Islet precursor cell (in vitro differentiated cells): ENCODE data around the gene HS1BP3.

Source experiments
- DNase-seq: peaks from one replicate; pipeline ENCODE4 v3.0.0-alpha.2; 2018

Gene HS1BP3

DNA sequence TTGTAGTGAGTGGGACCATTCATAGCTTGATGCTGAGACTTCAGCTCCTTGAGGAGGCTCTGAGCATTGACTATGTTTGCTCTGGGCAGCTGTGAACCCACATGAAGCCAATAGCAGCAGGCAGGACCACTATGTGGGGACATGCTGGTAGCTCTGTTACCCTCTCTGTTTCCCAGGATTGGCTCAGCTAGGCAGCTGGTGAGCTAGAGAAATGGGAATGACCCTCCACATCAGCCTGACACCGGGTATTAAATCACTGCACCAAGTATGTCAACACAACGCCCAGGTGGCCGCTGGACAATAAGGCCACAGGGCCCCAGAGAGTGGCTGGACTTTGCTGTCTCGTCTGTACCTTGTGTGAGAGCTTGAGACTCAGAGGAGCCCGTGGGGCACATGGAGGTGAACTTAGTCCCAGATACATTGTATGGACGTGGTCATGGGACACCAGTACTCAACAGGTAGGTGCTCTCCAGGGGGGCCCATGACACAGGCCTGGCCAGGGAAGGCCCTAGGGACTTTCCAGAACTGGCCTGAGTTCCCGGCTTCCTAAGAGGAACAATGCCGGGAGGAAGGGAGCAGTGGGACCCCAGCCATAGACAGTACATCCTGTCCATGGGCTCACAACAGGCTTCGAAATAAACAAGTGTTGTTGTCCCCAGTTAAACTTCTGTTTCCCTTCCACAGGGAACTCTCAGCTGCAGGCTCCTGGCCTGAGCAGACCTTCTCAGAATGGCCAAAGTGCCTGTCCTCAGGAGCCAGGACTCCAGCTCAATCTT lies 35.2 kb downstream of the HS1BP3 start:
- DNase-seq, result peak; percentile 47

DNA sequence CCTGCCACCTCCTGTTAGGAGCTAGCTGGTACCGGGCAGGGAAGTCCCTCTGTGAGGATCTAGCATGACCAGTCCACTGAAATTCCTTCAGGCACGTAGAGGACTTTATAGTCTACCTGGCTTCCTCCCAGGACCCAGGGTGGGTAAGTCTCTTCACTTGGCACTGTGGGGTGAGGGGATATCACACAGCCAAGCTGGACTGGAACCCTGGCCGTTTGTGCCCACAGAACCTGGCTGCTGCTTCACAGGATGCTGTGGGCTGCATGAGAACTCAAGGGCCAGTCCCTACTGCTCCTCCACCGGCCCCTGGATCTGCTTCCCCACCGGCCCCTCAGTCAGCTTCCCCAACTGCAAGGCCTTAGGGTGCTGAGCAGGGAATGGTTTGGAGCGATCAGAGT lies 35.8 kb downstream of the HS1BP3 start:
- DNase-seq, result peak; percentile 29

DNA sequence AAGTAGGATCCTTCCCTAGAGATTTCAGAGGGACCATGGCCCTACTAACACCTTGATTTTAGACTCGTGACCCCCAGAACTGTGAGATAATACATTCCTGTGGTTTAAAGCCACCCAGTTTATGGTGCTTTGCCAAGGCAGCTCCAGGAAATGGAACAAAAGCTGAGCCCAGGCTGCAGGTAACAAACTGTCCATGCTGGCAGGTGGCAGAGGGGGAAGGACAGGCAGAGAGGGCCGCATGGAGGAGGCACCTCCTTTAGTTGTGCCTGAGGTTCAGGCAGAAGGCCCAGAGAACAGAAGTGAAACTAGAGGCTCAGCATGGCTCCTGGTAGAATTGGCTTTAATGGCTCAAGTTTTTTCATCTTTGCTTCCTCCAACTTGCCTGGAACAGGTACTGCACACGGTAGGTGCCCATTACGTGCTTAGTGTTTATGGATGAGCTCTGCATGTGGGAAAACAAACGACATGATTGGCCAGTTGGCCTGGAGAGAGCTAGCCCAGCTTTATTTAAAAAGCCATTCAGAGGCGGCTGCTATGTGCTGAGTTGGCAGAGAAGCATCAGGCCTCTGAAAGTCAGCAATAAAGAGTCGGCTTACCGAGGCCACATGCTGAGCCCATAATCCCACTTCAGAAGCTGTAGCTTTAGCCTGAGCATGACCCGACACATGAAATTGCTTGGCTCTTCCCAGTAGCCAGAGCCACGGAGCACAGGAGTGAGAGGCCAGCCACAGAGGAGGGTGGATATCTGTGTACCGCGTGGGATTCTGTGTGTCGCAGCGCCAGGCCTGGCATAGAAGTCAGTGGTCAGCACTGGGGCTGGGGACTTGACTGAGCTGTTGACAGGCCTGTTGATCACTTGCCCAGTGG lies 36.5 kb downstream of the HS1BP3 start:
- DNase-seq, result peak; percentile 53

- peak; percentile 43 for DNase-seq
Measured at GRCh38 chr2:20612925-20613916, 37.7 kb downstream of the HS1BP3 start.

DNA sequence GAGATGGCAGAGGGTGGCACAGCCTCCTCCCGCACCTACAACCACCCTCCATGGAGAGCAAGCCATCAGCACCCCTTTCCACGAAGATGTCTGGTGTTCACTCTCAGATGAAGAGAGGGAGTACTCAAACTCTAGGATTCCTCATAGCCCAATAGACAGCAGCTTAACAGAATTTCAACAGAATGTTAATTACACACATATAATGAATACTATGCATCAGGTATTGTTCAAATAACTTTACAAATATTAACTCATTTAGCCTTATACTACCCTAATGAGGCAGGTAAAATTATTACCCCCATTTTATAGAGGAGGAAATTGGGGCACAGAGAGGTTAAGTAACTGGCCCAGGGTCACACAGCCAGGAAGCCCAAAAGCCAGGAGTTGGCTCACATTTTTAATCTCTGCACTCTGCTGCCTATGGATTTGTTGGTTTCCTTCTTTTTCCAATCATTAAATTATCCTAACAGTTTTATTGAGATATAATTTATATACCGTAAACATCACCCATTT lies 39.0 kb downstream of the HS1BP3 start:
- DNase-seq, result no peak

GRCh38 chr2:20611077-20611843 lies 39.6 kb downstream of the HS1BP3 start:
- peak; percentile 55 for DNase-seq

GRCh38 chr2:20609995-20610357 lies 40.9 kb downstream of the HS1BP3 start:
- DNase-seq, result no peak

DNA sequence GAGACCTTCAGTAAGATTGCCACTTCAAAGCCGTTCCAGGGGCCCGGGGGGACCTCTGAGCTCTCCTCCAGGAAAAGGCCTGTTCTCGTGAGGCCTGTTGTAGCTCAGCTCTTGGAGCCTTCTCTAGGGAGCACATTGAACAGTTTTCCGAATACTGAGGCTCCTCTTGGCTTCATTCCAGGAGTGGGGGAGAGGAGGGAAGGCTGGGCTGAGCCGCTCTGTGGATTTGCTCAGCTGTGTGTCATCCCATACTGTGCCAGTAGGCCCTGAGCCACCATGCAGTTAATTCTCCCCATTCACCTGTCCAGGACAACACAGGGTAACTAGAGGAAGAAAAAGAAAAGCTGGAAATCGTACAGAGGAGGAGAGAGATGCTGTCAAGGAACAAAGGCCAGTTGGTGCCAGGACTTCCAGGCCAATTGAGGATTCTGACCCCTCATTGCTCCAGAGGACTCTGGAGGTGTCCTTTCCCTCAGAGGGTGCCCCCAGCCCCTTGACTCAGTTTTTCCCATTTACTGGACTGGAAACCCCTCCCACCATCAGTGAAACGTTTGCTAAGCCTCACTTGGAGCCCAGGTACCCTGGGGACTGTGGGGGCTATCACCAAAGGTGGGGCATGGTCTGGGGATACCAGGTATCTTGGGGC lies 41.4 kb downstream of the HS1BP3 start:
- peak; percentile 44 for DNase-seq

- peak; percentile 47 for DNase-seq
Measured at GRCh38 chr2:20608666-20609348, 42.1 kb downstream of the HS1BP3 start.

DNA sequence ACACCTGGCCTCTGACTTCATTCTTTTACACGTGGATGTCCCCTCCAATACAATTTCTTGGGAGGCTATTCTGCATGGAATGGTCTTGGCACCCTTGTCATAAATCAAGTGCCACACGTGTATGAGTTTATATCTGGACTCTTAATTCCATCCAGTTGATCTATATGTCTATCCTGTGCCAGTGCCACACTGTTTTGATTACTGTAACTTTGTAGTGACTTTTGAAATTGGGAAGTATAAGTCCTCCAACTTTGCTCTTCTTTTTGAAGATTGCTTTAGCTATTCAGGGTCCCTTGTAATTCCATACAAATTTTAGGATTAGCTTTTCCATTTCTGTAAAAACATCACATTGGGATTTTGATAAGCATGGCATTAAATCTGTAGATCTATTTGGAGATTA lies 43.5 kb downstream of the HS1BP3 start:
- no peak for DNase-seq

- DNase-seq, result peak; percentile 25
Measured at GRCh38 chr2:20606198-20606597, 44.7 kb downstream of the HS1BP3 start.

DNA sequence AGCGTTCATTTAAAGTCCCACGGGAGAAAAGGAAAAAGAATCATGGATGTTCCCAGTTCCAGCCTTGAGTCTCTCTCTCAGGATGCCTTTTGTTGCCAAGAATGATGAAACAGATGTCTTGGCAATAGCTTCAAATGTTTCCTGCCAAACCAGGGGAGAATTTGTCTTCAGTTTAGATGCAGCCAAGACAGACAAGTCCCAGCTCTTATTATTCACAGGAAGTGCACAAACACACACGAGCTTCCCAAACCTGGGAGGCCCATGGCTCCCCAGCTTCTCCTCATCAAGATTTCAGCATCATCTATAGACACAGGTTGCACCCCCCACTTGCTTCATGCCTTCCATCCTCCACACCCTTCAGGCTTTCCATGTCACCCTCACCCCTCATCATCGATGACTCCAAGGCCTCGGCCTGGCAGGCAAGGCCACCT lies 45.9 kb downstream of the HS1BP3 start:
- DNase-seq, result no peak

DNA sequence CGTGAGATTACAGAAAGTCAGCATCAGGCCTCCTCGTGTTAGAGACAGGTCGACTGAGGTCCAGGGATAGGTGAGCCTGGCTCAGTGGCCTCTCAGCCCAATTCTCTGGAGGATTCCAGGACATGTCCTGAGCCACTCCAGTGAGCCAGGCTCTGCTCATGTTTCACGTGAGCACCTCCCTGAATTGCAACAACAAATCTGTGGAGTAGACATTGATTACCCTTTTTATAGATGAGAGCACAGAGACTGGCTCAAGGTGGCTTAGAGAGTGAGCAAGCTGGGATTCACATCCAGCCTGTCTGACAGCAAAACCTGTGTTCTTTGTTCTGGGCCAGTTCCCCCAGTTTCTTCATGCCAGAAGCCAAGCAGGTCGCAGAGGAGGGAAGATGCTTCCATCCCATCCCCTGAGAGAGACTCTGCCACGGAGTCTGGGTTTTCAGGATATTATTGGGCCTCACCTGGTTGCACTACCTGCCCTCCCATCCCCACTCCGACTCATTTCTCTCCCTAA lies 46.4 kb downstream of the HS1BP3 start:
- DNase-seq, result peak; percentile 50

- DNase-seq, result peak; percentile 40
Measured at GRCh38 chr2:20603791-20604190, 47.1 kb downstream of the HS1BP3 start.

DNA sequence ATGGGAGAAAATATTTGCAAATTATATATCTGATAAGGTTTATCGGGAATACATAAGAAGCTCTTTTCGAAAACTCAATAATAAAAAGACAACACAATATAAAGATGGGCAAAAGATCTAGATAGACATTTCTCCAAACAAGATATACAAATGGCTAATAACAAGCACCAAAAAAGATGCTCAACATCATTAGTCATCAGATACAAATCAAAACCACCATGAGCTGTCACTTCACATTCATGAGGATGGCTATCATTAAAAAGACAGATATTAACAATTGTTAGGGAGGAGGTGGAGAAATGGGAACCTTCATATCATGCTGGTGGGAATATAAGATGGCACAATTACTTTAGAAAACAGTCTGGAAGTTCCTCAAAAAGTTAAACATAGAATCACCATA lies 48.1 kb downstream of the HS1BP3 start:
- no peak for DNase-seq

GRCh38 chr2:20600756-20601325 lies 50.1 kb downstream of the HS1BP3 start:
- no peak for DNase-seq

- peak; percentile 67 for DNase-seq
Measured at GRCh38 chr2:20599861-20600461, 50.9 kb downstream of the HS1BP3 start.

GRCh38 chr2:20599001-20599600 lies 51.8 kb downstream of the HS1BP3 start:
- peak; percentile 57 for DNase-seq

GRCh38 chr2:20597860-20598183 lies 53.1 kb downstream of the HS1BP3 start:
- DNase-seq, result peak; percentile 49
